ENCODE measurements around the gene MTFR1L. TPM values are rescaled to one million over a fixed set of nuclear protein-coding genes. Genes with fewer than 3 reads are reported as not detected.

The MTFR1L gene
- polyA plus RNA-seq, 3 donors: 67.3 to 73.5 (median 69.9) TPM

DNA sequence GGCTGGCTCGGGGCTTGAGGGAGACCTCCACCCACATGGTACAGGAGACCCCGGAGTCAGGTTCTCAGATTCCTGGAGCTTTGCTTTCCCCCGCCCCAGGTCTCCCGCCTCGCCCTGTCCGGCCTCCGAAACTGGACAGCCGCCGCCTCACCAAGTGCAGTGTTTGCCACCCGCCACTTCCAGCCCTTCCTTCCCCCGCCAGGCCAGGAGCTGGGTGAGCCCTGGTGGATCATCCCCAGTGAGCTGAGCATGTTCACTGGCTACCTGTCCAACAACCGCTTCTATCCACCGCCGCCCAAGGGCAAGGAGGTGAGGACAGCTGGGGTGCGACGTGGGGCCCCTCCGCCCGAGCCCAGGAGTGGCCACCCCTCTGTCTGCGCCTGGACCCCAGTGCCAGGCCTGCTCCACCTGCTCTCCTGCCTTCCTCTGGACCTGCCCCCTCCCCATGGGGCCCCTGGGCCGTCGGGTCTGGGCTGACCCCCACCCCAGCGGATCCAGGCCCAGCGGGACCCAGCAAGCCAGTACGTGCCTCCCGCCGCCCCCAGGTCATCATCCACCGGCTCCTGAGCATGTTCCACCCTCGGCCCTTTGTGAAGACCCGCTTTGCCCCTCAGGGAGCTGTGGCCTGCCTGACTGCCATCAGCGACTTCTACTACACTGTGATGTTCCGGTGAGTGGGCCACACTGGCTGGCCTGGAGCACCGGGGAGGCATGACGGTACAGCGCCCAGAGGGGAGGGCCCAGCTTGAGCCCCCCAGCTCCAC is 11.1 kb upstream of the MTFR1L start:
- TF ChIP-seq, protein P1, sequence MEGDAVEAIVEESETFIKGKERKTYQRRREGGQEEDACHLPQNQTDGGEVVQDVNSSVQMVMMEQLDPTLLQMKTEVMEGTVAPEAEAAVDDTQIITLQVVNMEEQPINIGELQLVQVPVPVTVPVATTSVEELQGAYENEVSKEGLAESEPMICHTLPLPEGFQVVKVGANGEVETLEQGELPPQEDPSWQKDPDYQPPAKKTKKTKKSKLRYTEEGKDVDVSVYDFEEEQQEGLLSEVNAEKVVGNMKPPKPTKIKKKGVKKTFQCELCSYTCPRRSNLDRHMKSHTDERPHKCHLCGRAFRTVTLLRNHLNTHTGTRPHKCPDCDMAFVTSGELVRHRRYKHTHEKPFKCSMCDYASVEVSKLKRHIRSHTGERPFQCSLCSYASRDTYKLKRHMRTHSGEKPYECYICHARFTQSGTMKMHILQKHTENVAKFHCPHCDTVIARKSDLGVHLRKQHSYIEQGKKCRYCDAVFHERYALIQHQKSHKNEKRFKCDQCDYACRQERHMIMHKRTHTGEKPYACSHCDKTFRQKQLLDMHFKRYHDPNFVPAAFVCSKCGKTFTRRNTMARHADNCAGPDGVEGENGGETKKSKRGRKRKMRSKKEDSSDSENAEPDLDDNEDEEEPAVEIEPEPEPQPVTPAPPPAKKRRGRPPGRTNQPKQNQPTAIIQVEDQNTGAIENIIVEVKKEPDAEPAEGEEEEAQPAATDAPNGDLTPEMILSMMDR (IDR thresholded peaks at IDR 0.05): no peak
- DNase-seq: no peak
- Histone ChIP-seq H2AFZ (ENCODE audit: insufficient read depth, low read depth, low read length, poor library complexity, severe bottlenecking) (no peak overlapping the region), H3K4me2 (replicated peaks; ENCODE audit: extremely low read depth, low read length, poor library complexity, severe bottlenecking) (no peak overlapping the region), H3K9ac (ENCODE audit: insufficient read depth, low read length, poor library complexity, severe bottlenecking) (no peak overlapping the region), H3K27ac (ENCODE audit: low read depth in 1 of 2, low read length in 2 of 2) (no peak overlapping the region), H3K9me3 (replicated peaks in 1 of 2; ENCODE audit: control insufficient read depth in 1 of 2, insufficient read depth in 1 of 2, low read length in 2 of 2) (no peaks in the 10 kb centered on the region), H3K4me1 (ENCODE audit: control insufficient read depth in 1 of 2, insufficient read depth in 2 of 2, low read length in 2 of 2) (peaks cover 10 to 21% of the 10 kb centered on the region in 2 donors), H3K4me3 (replicated peaks in 1 of 3; ENCODE audit: low read depth in 2 of 3, low read length in 3 of 3) (no peak overlapping the region), H3K36me3 (replicated peaks in 1 of 2; ENCODE audit: control insufficient read depth in 1 of 2, insufficient read depth in 2 of 2, low read length in 2 of 2) (peaks cover 30 to 71% of the 10 kb centered on the region in 2 donors), H4K20me1 (ENCODE audit: insufficient read depth, low read length) (peaks cover 13% of the 10 kb centered on the region), H3K27me3 (ENCODE audit: control insufficient read depth in 2 of 2, insufficient read depth in 2 of 2, low read length in 2 of 2) (no peaks in the 10 kb centered on the region), H3K79me2 (ENCODE audit: insufficient read depth, low read length) (no peaks in the 10 kb centered on the region)
- Mint-ChIP-seq H3K9me3 (peaks cover 0 to 1% (median 0%) of the 10 kb centered on the region in 7 donors), H3K27ac (peak overlapping the region in 1 of 7 donors; percentile 60), H3K4me1 (peaks cover 20% of the 10 kb centered on the region), H3K36me3 (peaks cover 43 to 75% of the 10 kb centered on the region in 2 donors), H3K4me3 (no peak overlapping the region), H3K27me3 (ENCODE audit: low read depth in 3 of 3) (peaks cover 0 to 3% (median 2%) of the 10 kb centered on the region in 3 donors)
- intact Hi-C loops (cut with micrococcal nuclease): loop anchor here (10.0 kb wide), 1 partner anchor 194 kb away; the partner anchor contains the start of gene MAN1C1 (in 2 of the 2)
- WGBS (ENCODE audit: insufficient coverage): 97% methylated on average over 30 of the region's 34 CpGs

- Histone ChIP-seq H3K9me3 (replicated peaks in 1 of 2; ENCODE audit: control insufficient read depth in 1 of 2, insufficient read depth in 1 of 2, low read length in 2 of 2) (no peaks in the 10 kb centered on the region), H3K27ac (ENCODE audit: low read depth in 1 of 2, low read length in 2 of 2) (peak overlapping the region in 1 of 2 donors; percentile 17), H3K4me1 (ENCODE audit: control insufficient read depth in 1 of 2, insufficient read depth in 2 of 2, low read length in 2 of 2) (peaks cover 10 to 21% of the 10 kb centered on the region in 2 donors), H4K20me1 (ENCODE audit: insufficient read depth, low read length) (peaks cover 13% of the 10 kb centered on the region), H2AFZ (ENCODE audit: insufficient read depth, low read depth, low read length, poor library complexity, severe bottlenecking) (no peak overlapping the region), H3K27me3 (ENCODE audit: control insufficient read depth in 2 of 2, insufficient read depth in 2 of 2, low read length in 2 of 2) (no peaks in the 10 kb centered on the region), H3K4me3 (replicated peaks in 1 of 3; ENCODE audit: low read depth in 2 of 3, low read length in 3 of 3) (no peak overlapping the region), H3K79me2 (ENCODE audit: insufficient read depth, low read length) (no peaks in the 10 kb centered on the region), H3K4me2 (replicated peaks; ENCODE audit: extremely low read depth, low read length, poor library complexity, severe bottlenecking) (peak overlapping the region; percentile 19), H3K36me3 (replicated peaks in 1 of 2; ENCODE audit: control insufficient read depth in 1 of 2, insufficient read depth in 2 of 2, low read length in 2 of 2) (peaks cover 36 to 78% of the 10 kb centered on the region in 2 donors), H3K9ac (ENCODE audit: insufficient read depth, low read length, poor library complexity, severe bottlenecking) (no peak overlapping the region)
- Mint-ChIP-seq H3K4me1 (peaks cover 16% of the 10 kb centered on the region), H3K27me3 (ENCODE audit: low read depth in 3 of 3) (peaks cover 0 to 3% (median 2%) of the 10 kb centered on the region in 3 donors), H3K27ac (peak overlapping the region in 4 of 7 donors; percentile 8 to 72 (median 42)), H3K4me3 (peak overlapping the region; percentile 60 to 67), H3K9me3 (peaks cover 0 to 1% (median 0%) of the 10 kb centered on the region in 7 donors), H3K36me3 (peaks cover 49 to 81% of the 10 kb centered on the region in 2 donors)
- peak; percentile 18 to 55 (median 44) for DNase-seq
- 30% methylated on average over 15 of the region's 18 CpGs for WGBS (ENCODE audit: insufficient coverage)
- intact Hi-C loops (cut with micrococcal nuclease): loop anchor here (10.0 kb wide), 1 partner anchor 195 kb away; the partner anchor contains the start of gene MAN1C1 (in 2 of the 2)
- TF ChIP-seq, protein P1 (IDR thresholded peaks at IDR 0.05): no peak
Measured at GRCh38 chr1:25809283-25809926, 10.3 kb upstream of the MTFR1L start.
